Ovary (tissue), 3 donors: Measurements from ENCODE around the gene PHLDA2.

Experiments
- EP300 ChIP-seq: sonication (generic); formaldehyde crosslinking; IDR thresholded peaks from one replicate; pipeline ENCODE4 v1.6.1; 2017; ENCODE audit warnings: antibody characterized with exemption
- POLR2A ChIP-seq: fragments of 450-650 bp; IDR thresholded peaks from one replicate; pipeline ENCODE4 v1.6.1; 2017; ENCODE audit warnings: antibody characterized with exemption, mild to moderate bottlenecking, moderate library complexity
- TF ChIP-seq, protein P1 (sequence below), 3 donors: fragments of 450-650 bp in 2 of 3; fragments of 200-600 bp in 1 of 3; IDR thresholded peaks; one replicate each; pipeline versions ENCODE4 v1.5.1 to v1.8.0; 2016 to 2022; ENCODE audit warnings: antibody characterized with exemption in 3 of 3, mild to moderate bottlenecking in 1 of 3
- donor health status: DM: no; HTN: no; CAD: no.

- TF ChIP-seq, protein P1, sequence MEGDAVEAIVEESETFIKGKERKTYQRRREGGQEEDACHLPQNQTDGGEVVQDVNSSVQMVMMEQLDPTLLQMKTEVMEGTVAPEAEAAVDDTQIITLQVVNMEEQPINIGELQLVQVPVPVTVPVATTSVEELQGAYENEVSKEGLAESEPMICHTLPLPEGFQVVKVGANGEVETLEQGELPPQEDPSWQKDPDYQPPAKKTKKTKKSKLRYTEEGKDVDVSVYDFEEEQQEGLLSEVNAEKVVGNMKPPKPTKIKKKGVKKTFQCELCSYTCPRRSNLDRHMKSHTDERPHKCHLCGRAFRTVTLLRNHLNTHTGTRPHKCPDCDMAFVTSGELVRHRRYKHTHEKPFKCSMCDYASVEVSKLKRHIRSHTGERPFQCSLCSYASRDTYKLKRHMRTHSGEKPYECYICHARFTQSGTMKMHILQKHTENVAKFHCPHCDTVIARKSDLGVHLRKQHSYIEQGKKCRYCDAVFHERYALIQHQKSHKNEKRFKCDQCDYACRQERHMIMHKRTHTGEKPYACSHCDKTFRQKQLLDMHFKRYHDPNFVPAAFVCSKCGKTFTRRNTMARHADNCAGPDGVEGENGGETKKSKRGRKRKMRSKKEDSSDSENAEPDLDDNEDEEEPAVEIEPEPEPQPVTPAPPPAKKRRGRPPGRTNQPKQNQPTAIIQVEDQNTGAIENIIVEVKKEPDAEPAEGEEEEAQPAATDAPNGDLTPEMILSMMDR (IDR thresholded peaks at IDR 0.05) = no peak
- TF ChIP-seq POLR2A = no peak
- no peak for TF ChIP-seq EP300
Measured at GRCh38 chr11:2968341-2968900, 39.2 kb upstream of the PHLDA2 start.
